ENCODE measurements around the gene PLEKHG2. TPM values are rescaled to one million over a fixed set of nuclear protein-coding genes. Genes with fewer than 3 reads are reported as not detected.

The PLEKHG2 gene
- polyA plus RNA-seq, 1 donor from 2014 or later, result 6.5 TPM

DNA sequence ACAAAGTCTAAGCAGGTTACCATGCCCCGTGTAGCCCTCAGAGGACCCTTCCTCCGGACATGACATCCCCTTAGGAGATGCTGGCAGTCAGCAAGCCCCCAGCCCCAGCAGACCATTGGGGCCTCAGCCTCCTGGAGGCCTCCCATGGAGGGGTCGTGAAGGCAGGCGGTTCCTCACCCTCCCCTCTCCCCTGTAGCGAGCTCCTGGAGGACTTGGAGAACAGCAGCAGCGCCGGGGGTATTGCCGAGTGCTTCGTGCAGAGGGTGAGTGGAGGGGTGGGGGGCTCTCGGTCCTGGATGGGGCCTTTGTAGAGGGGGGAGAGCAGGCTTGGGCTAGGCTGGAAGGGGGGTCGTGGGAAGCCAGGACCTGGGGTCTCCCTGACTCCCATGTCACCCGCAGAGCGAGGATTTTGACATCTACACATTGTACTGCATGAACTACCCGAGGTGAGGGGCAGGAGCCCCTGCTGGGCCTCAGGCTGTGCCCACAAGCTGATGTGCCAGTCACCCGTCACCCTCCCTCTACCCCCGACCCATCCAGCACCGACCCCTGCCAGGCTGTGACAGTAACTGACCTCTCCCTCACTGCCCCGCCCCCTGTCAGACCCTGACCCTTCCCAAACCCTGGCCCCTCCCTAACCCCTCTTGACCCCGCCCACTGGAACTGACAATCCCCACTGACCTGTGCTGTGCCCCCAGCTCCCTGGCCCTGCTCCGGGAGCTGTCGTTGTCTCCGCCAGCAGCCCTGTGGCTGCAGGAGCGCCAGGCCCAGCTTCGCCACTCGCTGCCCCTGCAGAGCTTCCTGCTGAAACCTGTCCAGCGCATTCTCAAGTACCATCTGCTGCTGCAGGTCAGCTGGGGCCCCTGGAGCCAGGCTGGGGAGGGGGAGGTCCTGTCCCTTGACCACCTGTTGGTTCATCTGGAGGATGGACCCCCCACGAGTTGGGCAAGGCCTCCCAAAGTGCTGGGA lies 4.0 kb downstream of the PLEKHG2 start:
- Mint-ChIP-seq H3K9me3 (peaks cover 0 to 2% (median 0%) of the 10 kb centered on the region in 3 donors), H3K4me3 (peak overlapping the region in 1 of 4 donors; percentile 68), H3K36me3 (peaks cover 4% of the 10 kb centered on the region), H3K27ac (peak overlapping the region in 1 of 3 donors; percentile 96), H3K4me1 (peaks cover 13 to 15% (median 14%) of the 10 kb centered on the region in 3 donors), H3K27me3 (peaks cover 2% of the 10 kb centered on the region)

DNA sequence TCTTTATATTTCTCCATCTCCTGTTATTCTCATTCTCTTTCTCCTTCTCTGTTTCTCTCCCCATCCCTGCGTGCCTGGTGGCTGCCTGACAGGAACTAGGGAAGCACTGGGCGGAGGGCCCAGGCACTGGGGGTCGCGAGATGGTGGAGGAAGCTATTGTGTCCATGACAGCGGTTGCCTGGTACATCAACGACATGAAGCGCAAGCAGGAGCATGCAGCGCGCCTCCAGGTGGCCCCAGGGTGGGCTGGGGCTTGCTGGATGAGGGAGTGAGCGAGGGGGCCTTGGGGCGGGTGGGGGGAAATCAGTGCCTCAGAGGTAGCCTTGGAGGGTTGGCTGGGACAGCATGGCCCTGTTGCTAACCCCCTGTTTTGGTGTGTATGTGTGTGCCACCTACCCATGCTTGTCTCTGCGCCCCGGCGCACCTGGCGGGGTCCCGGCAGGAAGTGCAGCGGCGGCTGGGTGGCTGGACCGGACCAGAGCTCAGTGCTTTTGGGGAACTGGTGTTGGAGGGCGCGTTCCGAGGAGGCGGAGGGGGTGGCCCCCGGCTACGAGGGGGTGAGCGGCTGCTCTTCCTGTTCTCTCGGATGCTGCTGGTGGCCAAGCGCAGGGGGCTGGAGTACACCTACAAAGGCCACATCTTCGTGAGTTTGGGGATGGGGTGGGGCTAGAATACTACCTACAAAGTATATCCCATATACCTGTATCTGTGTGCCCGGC lies 5.2 kb downstream of the PLEKHG2 start:
- Mint-ChIP-seq H3K36me3 (peaks cover 2% of the 10 kb centered on the region), H3K27ac (peak overlapping the region in 2 of 3 donors; percentile 59 to 96), H3K9me3 (no peaks in the 10 kb centered on the region), H3K4me1 (peaks cover 5 to 10% (median 5%) of the 10 kb centered on the region in 3 donors), H3K27me3 (no peaks in the 10 kb centered on the region), H3K4me3 (peak overlapping the region in 1 of 4 donors; percentile 68)

DNA sequence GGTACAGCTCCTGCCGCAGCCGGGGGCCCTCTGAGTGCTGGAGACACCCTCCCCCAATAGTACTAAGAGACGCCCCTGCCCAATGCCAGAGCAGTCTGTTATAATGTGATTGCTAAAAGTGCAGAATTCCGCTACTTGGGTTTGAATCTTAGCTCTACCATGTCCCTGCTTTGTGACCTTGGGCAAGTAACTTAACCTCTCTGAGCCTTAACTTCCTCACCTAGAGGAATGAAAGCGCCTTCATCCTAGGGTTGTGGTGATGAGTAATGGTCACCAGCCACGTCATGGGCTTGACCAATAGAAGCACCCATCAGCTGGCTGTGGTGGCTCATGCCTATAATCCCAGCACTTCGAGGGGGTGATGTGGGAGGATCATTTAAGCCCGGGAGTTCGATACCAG lies 6.5 kb downstream of the PLEKHG2 start:
- H3K27me3 Mint-ChIP-seq, result no peaks in the 10 kb centered on the region
- peak overlapping the region in 1 of 3 donors; percentile 96 for H3K27ac Mint-ChIP-seq
- peak overlapping the region in 1 of 4 donors; percentile 75 for H3K4me3 Mint-ChIP-seq
- peaks cover 3 to 6% (median 5%) of the 10 kb centered on the region in 3 donors for H3K4me1 Mint-ChIP-seq
- no peaks in the 10 kb centered on the region for H3K9me3 Mint-ChIP-seq
- H3K36me3 Mint-ChIP-seq, result peaks cover 2% of the 10 kb centered on the region

DNA sequence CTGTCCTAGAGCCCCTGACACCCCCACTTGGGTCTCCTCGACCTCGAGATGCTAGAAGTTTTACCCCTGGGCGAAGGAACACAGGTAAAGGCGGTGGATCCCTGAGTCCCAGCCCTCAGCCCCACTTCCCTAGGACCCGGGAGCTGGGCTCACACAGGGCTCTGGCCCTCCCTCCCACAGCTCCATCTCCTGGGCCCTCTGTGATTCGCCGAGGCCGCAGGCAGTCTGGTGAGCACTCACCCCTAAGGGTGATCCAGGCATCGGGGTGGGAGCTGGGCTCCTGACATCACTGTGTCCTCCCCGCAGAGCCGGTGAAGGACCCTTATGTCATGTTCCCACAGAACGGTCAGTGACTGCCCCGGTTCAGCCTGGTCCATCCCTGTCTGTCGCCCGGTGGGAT lies 8.3 kb downstream of the PLEKHG2 start:
- Mint-ChIP-seq H3K27ac (no peak overlapping the region), H3K9me3 (no peaks in the 10 kb centered on the region), H3K4me1 (peaks cover 0 to 3% (median 0%) of the 10 kb centered on the region in 3 donors), H3K27me3 (no peaks in the 10 kb centered on the region), H3K36me3 (peaks cover 2% of the 10 kb centered on the region), H3K4me3 (no peak overlapping the region)

DNA sequence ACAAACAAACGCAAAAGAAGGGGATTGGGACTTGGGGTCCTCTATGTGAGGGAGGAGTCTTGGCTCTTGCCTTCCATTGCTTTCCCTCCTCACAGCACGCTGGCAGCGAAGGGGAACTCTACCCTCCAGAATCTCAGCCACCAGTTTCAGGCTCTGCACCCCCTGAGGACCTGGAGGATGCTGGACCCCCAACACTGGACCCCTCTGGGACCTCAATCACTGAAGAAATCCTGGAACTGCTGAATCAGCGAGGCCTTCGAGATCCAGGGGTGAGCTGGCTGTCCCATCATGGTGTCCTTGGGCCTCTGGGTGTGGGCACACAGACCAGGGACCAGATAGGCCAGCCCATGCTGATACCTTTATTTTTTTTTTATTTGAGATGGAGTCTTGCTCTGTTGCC lies 9.6 kb downstream of the PLEKHG2 start:
- Mint-ChIP-seq H3K9me3 (no peaks in the 10 kb centered on the region), H3K4me3 (no peak overlapping the region), H3K27ac (no peak overlapping the region)

DNA sequence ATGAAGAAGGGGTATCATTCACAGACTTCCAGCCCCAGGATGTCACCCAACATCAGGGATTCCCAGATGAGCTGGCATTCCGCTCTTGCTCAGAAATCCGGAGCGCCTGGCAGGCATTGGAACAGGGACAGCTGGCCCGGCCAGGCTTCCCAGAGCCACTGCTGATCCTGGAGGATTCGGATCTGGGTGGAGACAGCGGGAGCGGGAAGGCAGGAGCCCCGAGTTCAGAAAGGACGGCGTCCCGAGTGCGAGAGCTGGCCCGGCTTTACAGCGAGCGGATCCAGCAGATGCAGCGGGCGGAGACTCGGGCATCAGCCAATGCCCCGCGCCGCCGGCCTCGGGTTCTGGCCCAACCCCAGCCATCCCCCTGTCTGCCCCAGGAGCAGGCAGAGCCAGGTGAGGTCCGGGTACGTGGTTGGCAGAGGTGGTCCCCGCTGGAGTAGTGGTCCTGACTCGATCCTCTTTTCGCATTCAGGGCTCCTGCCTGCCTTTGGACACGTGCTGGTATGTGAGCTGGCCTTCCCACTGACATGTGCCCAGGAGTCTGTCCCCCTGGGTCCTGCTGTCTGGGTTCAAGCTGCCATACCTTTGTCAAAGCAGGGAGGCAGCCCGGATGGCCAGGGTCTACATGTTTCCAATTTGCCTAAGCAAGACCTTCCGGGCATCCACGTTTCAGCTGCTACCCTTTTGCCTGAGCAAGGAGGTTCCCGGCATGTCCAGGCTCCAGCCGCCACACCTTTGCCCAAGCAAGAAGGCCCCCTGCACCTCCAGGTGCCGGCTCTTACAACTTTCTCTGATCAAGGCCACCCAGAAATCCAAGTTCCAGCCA lies 11.0 kb downstream of the PLEKHG2 start:
- peak overlapping the region in 2 of 3 donors; percentile 56 to 65 for H3K27ac Mint-ChIP-seq
- H3K36me3 Mint-ChIP-seq, result peaks cover 2% of the 10 kb centered on the region
- no peaks in the 10 kb centered on the region for H3K4me1 Mint-ChIP-seq
- no peaks in the 10 kb centered on the region for H3K9me3 Mint-ChIP-seq
- no peak overlapping the region for H3K4me3 Mint-ChIP-seq
- no peaks in the 10 kb centered on the region for H3K27me3 Mint-ChIP-seq

More for the DNA sequence above, 9.6 kb downstream of the PLEKHG2 start:
- Mint-ChIP-seq H3K36me3 (peaks cover 2% of the 10 kb centered on the region), H3K4me1 (peaks cover 0 to 3% (median 0%) of the 10 kb centered on the region in 3 donors), H3K27me3 (no peaks in the 10 kb centered on the region)

DNA sequence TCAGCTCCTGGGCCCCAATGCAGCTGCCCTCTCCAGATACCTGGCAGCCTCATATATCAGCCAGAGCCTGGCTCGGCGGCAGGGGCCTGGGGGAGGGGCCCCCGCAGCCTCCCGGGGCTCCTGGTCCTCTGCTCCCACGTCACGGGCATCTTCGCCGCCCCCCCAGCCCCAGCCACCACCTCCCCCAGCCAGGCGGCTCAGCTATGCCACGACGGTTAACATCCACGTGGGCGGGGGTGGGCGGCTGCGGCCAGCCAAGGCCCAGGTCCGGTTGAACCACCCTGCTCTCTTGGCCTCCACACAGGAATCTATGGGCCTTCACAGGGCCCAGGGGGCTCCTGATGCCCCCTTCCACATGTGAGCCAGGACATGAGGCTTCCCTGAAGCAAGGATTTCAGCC lies 12.5 kb downstream of the PLEKHG2 start:
- H3K27me3 Mint-ChIP-seq, result no peaks in the 10 kb centered on the region

DNA sequence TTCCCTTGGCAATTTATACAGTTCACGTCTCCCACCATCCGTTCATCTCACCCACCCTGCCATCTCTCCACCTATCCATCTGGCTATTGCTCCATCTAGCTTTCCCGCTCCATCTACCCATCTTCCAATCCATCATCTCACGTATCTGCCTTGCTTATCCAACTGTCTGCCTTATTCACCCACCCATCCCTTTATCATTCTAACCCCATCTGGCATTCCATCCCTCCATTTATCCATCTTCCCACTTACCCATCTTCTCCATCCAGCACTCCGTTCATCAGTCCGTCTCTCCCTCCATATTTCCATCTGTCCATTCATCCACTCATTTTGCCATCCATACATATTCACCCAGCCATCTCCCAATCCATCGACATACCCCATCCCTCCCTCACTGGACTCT lies 13.3 kb downstream of the PLEKHG2 start:
- no peak overlapping the region for H3K27ac Mint-ChIP-seq

More for the DNA sequence above, 12.5 kb downstream of the PLEKHG2 start:
- H3K27ac Mint-ChIP-seq, result no peak overlapping the region
- H3K4me3 Mint-ChIP-seq, result peak overlapping the region in 1 of 4 donors; percentile 62
- no peaks in the 10 kb centered on the region for H3K9me3 Mint-ChIP-seq
- H3K36me3 Mint-ChIP-seq, result no peaks in the 10 kb centered on the region
- no peaks in the 10 kb centered on the region for H3K4me1 Mint-ChIP-seq

DNA sequence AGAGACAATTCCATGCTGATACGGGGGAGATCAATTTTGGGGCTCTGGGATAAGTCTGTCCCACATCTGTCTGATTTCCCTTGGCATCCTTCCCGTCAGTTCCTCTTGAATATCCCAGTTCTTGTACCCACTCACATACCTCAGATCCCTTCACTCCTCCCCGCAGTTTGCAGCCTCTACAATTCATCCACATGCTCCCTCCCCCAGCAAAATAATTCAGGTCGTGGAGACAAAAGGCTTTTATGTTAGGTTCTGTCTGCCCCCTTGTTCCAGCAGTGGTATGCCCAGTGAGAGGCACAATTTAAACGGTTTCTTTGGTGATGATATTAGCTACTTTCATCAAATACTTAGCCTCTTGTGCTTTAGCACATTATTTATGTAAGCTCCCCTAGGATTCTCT lies 13.7 kb downstream of the PLEKHG2 start:
- Mint-ChIP-seq H3K36me3 (no peaks in the 10 kb centered on the region), H3K4me1 (peaks cover 6 to 9% (median 7%) of the 10 kb centered on the region in 3 donors), H3K27ac (no peak overlapping the region), H3K27me3 (no peaks in the 10 kb centered on the region), H3K9me3 (no peaks in the 10 kb centered on the region), H3K4me3 (no peak overlapping the region)

More for the DNA sequence above, 13.3 kb downstream of the PLEKHG2 start:
- no peak overlapping the region for H3K4me3 Mint-ChIP-seq
- no peaks in the 10 kb centered on the region for H3K36me3 Mint-ChIP-seq
- no peaks in the 10 kb centered on the region for H3K9me3 Mint-ChIP-seq
- H3K27me3 Mint-ChIP-seq, result no peaks in the 10 kb centered on the region
- peaks cover 4 to 6% (median 5%) of the 10 kb centered on the region in 3 donors for H3K4me1 Mint-ChIP-seq

DNA sequence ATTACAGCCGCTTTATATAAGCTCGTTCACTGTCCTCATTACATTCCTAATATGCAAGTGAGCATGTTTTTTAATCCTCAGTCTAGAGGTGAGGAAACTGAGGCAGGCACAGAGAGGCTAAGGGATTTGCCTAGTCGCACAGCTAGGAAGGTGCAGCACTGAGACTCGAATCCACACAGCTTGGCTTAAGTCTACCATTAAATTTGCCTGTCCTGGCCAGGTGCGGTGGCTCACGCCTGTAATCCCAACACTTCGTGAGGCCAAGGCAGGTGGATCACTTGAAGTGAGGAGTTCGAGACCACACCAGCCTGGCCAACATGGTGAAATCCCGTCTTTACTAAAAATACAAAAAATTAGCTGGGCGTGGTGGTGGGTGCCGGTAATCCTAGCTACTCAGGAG lies 15.2 kb downstream of the PLEKHG2 start:
- H3K27me3 Mint-ChIP-seq, result no peaks in the 10 kb centered on the region
- H3K4me1 Mint-ChIP-seq, result peaks cover 6 to 11% (median 7%) of the 10 kb centered on the region in 3 donors
- peak overlapping the region in 1 of 3 donors; percentile 59 for H3K27ac Mint-ChIP-seq
- H3K9me3 Mint-ChIP-seq, result no peaks in the 10 kb centered on the region
- no peak overlapping the region for H3K4me3 Mint-ChIP-seq
- H3K36me3 Mint-ChIP-seq, result peaks cover 3% of the 10 kb centered on the region

DNA sequence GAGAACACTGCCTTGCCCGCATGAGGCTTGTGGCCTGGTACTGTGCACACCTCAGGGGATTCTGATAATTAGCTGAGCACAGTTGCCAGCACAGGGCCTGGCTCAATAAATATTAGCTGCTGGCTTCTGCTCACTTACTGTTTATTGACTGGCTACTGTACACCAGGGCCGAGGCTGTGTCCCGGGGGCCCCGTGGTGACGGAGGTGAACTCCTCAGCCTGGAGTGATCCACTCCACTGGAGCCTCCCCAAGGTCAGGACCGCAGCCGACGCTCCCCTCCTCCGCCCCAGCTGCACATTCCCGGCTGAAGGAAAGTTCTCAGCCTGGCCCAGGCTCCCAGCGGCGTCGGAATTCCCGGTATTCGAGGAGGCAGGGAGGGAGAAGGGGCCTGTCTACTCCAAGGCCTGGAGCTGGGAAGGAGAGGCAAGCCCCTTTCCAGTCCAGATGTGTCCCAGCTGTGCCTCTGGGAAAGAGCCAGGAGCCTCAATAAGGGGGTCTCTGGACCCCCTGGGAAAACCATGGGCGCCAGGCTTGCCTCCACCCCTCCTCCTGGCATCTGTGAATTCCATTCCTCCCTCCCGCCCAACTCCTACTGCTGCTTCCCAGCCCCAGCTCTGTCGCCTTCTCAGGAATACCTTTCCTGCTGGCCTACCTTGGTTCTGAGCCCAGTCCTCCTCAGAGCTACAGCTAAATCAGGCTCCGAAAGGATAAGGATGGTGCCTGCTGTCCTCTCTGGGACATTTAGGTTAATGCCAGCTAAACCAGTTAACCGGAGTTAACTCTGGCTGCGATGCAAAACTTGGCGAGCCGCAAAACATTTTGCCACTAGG lies 16.0 kb downstream of the PLEKHG2 start:
- Mint-ChIP-seq H3K36me3 (peaks cover 6% of the 10 kb centered on the region), H3K27me3 (no peaks in the 10 kb centered on the region), H3K4me1 (peaks cover 7 to 19% (median 11%) of the 10 kb centered on the region in 3 donors), H3K4me3 (no peak overlapping the region), H3K9me3 (no peaks in the 10 kb centered on the region), H3K27ac (no peak overlapping the region)

DNA sequence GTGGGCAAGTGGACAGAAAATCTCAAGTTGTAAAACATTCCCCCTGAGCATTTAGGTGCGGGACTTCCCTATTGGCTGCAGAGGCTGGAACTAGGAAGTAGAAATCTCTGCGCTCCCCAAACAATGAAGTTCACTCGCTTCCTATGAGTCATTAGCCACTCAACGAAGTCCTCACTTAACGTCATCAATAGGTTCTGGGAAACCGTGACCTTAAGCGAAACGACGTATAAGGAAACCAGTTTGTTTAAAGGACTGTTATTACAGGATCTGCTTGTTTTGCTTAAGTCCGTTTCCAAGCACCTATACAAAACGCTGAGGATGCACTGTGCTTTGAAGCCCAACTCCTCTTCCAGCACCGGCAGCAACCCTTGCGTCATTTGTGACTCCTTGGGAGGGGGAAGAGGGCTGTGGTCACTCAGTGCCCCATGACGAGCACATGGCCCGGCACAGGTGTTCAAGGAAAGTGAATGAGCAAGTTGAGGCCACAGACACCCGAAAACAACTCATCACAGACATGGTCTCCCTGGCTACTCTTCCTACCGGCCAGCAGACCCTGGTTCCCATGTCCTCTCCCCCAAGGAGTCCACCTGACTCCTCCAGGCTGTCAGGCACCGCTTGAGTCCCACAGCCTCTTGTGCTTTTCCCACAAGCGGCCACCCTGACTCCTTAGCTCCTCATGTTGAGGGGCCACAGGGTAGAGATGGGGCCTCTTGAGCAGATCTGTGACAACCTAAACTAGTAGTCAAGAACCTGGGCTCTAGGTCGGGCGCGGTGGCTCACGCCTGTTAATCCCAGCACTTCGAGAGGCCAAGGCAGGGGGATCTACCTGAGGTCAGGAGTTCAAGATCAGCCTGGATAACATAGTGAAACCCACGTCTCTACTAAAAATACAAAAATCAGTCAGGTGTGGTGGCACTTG lies 18.5 kb downstream of the PLEKHG2 start:
- Mint-ChIP-seq H3K27me3 (no peaks in the 10 kb centered on the region), H3K4me1 (peaks cover 18 to 27% (median 26%) of the 10 kb centered on the region in 3 donors), H3K4me3 (peak overlapping the region in 2 of 4 donors; percentile 78 to 79), H3K9me3 (no peaks in the 10 kb centered on the region), H3K36me3 (peaks cover 6% of the 10 kb centered on the region), H3K27ac (peak overlapping the region; percentile 33 to 91 (median 73))

DNA sequence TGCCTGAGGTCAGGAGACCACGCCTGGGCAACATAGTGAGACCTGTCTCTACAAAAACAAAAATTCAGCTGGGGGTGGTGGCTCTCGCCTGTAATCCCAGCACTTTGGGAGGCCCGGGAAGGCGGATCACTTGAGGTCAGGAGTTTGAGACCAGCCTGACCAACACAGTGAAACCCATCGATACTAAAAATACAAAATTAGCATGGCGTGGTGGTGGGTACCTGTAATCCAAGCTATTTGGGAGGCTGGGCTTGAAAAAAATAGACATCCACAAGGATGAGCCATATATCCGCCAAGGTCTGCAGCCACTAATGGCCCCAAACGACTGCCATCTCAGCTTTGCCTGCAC lies 20.2 kb downstream of the PLEKHG2 start:
- Mint-ChIP-seq H3K27ac (peak overlapping the region; percentile 39 to 91 (median 59)), H3K36me3 (peaks cover 6% of the 10 kb centered on the region), H3K9me3 (no peaks in the 10 kb centered on the region), H3K4me1 (peaks cover 25 to 30% (median 27%) of the 10 kb centered on the region in 3 donors), H3K4me3 (peak overlapping the region in 2 of 4 donors; percentile 17 to 84), H3K27me3 (no peaks in the 10 kb centered on the region)

Data from IgD-negative memory B cell (primary cell).